ENCODE measurements around the gene ATP8A2.

The ATP8A2 gene

DNA sequence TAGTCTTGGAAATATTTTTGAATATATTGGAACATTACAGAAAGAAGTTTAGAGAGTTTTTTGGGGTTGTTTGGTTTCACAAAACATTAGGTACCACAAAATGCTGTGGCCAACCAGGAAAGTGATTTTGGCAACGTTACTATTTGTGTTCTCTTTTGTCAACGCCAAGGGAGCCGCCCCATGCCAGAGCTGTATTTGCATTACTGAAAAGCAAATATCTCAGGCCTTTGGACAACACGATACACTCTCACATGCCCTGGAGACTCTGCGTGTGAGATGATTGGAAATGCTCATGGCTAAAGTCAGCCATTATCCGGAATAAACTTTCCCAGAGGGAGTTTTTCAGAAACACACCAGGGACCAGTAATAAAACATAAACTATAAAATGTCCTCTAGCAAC, 355.5 kb downstream of the ATP8A2 start:
- no peak for DNase-seq

DNA sequence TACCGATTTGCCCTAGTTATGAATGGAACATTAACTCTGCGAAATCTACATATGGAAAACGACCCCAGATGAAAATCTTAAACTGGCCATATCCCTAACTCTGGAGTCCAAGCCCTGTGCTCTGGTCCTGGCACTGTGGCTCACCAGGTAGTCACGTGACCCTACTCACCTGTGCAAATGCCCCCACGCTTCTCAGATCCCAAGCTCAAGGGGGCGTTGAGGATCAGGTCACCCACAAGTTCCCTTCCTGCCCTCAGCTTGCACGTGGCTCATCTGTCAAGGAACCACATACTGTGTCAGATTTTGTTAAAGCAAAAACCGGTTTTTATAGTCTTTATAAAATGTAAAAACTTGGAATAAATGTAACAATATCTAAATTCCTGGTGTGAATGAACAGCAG, 356.0 kb downstream of the ATP8A2 start:
- no peak for DNase-seq

DNA sequence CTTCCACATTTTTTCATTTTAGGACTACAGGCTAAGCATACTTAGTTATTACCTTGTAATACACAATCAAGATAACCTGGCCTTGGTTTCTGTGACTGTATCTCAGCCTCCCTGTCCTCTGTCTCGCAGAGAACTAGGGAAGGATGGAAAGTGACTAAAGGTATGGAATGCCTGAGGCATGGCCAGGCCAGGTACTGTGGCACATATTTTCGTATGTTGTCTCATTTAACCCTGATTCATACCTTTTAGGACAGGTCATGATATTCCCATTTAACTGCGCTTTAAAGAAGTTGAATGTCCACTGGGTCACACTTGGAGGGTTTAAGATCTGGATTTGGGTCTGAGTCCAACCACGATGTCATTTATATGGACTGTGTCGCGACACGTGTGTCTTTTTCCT, 357.4 kb downstream of the ATP8A2 start:
- no peak for DNase-seq

DNA sequence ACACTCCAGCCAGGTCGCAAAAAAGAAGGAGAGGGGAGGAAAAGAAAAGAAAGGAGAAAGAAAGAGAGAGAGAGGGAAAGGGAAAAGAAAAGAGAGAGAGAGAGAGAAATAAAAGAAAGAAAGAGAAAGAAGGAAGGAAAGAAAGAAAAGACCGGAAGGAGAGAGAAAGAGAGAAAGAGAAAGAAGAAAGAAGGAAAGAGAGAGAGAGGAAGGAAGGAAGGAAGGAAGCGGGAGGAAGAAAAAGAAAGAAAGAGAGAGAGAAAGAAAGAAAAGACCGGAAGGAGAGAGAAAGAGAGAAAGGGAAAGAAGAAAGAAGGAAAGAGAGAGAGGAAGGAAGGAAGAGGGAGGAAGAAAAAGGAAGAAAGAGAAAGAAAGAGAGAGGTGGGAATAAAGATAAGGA, 359.3 kb downstream of the ATP8A2 start:
- no peak for DNase-seq

DNA sequence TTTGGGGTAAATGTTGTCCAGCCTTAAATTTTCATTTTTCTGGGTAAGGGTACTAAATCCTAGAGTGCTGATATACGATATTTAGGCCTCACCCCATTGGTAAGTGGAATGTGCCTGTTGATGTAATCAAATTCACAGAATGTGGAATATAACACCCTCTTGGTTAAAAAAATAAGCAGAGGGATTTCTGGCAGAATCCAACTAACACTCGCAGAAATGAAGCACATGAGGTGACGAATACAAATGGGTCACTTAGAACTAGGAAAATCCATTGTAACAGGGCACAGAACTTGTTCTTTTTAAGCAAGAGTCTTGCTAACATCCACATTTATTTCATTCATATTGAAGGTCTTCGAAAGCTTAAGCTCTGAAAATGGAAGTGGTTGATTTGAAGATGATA, 359.8 kb downstream of the ATP8A2 start:
- DNase-seq, result no peak

DNA sequence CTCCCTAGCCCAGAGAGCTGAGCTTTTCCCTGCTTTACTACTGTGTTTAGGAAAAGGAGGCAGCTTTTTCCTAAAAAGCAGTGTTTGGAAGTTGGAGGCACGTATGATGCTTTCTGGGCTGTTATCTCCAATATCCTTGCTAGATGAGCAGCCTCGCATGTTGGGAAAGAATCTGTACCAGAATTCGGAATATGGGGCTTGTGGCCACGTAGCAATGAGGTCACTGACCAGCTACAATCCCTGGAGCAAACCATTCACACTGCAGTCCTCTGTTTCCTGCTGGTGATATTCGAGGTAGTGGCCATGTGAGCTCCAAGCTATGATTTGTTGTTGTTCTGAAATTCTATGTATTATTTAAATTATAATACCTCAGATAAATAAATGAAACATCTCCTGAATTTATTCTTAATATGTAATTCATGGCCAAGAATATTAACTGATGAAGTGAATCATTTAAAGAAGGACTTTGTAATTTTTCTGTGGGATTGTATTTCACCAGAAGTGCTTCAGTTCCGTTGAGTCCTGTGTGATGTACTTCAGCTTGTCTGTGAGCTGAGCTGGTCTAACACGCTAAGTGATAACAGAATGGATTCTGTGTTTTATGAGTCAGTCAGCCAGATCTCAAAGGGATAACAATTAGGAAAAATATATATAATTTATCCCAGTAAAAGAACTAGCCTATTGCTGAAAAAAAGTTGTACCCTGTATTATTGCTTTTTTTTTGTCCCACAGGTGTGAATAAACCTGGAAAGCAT, 360.5 kb downstream of the ATP8A2 start:
- no peak for DNase-seq

DNA sequence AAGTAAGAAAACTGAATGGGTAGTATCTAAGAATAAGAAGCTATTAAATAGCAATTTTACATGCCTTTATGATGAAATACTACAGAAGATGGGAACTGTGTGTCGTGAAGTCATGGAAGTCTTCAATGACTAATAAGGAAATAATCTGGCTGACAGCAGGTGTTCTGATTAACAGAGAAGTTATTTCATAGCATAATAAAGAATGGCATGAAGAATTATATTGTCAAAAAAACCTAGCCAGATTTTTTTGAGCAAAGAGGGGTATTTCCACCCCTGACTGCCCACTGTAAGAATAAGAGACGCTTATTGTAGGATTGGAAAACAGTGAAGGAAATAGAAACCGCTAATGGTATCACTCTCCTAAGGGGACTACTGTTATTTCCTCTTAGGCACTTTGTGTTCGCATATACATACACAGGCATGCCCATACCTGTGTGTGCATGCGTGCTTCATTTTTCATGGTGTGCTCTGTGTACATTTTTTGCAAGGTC, 361.3 kb downstream of the ATP8A2 start:
- DNase-seq, result no peak

DNA sequence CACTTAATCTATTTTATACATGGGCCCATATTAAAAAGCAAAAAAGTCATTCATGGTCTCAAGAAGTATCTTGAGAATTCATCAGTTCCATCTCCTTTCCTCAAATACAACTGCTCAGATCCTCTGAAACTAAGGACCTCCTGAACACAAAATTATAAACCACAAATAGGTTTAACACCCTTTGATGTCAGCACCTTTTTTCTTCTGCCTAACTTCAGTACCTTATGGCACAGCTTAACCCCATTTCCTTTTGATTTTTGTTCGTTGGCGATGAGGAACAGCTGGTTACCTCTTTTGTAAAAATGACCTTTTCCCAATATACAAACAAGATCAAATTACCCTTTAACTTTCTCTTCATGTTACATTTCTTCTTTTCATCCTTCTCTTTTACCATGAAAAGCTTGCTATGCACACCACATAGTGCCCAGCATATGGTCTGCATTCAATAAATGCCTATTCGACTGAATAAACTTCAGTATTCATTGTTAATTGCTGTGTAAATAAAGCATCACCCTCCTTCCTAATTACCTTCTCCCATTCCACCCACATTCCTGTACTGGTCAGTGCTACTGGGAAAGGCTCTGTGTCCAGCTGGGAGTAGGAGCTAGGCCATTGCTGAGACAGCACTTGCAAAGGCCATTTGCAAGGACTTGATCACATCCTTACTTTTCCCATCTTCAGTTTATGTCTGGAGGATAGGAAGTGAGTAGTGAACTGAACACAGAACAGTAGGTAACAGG, 362.1 kb downstream of the ATP8A2 start:
- DNase-seq, result no peak

DNA sequence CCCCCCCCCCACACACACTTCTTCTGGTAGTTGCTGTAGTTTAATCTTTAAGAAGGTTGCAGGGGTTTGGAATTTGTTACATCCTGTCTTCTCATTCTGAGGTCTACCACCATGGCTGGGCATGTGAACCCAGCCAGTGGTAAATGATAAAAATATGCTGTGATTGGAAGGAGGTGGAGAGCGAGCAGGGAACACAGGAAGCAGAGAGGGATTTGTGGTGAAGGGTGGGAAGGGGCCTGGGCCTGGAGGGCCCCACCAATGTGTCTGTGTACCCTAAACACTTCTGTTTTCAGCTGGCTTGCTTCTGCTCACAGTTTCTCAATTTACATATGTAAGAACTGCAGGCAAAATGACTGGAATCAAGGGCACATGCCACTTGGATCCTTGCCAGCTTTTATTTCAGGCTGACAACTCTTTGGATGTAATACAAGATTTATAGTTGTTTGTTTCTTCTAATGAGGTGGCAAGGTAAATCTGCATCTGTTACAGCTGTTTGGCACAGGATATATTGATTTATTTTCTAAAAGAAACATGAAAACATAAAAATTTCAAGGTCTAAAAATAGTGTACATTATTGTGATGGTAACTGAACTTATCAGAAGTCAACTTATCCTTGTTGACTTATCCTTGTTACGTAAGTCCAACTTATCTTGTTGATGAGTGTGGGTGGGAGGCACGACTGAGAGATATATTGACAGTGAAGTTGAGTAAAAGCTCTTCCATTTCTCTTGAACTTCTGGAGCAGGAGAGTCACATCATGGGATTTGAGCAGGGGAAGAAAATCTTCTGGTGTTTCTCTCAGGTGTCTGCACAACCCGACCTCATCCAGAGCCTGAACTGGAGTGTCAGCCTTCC, 366.8 kb downstream of the ATP8A2 start:
- DNase-seq, result peak in 1 of 56 donors; percentile 5

DNA sequence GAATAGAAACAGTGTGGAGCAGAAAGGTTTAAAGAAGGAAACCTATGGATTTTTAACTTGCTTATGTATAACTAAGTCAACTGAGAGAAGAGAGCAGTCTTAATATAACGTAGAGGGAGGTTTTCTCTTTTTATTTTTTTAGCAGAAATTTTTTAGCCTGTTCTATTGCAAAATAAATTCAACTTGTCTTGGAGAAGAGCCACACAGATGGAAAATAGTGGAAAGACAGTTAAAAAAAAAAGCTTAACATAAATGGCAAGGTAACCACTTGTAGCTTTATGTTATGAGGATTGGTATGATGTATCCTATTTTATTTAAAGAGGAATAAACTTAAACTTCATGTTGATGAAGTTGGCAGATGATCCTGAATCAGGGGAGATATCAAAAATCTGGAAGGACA, 367.6 kb downstream of the ATP8A2 start:
- DNase-seq, result no peak

DNA sequence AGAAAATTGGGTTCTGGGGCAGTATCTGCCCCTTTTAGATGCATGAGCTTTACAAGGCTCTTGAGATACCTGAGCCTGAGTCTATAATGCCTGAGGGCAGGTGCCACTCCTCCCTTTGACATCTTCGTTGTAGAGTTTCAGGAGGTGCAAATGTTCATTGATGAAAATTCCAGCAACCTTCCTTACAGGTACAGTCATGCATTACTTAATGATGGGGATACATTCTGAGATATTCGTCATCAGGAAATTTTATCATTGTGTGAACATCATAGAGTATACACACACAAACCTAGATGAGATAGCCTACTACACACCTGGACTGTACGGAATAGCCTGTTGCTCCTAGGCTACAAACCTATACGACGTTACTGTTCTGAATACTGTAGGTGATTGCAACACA, 370.0 kb downstream of the ATP8A2 start:
- DNase-seq, result no peak

DNA sequence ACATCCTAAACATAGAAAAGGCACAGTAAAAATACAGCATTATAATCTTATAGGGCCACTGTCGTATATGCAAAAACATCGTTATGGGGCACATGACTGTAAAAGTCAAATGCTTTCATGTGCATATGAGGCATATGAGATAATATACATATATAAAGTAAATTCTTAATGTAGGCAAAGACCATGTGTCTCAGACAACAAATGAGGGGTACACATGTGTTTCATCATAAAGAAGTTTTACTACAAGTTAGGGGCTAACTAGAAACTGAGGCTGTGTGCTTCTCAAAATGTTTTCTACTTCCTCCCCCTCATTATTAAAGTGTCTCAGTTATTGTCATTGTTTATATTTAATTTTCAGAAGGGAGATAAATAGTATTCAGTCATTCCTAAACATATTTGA, 370.4 kb downstream of the ATP8A2 start:
- no peak for DNase-seq

DNA sequence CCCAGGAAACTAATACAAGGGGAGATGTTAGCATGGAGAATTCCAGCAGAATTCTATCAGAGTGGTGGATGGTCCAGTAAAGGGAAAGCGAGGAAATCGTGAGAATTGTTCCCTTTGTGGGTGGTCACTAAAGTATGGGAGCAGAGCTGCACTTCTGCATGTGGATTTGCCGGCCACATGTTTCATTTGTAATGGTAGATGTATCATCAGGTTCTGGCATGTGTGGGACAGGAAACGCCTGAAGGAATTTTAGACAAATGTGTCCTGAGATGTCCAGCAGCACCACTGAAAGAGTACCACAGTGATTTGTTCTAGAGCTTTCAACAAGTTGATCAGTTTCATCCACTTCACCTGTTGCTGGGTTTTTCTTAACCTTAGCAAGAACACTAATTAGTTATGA, 371.6 kb downstream of the ATP8A2 start:
- no peak for DNase-seq

DNA sequence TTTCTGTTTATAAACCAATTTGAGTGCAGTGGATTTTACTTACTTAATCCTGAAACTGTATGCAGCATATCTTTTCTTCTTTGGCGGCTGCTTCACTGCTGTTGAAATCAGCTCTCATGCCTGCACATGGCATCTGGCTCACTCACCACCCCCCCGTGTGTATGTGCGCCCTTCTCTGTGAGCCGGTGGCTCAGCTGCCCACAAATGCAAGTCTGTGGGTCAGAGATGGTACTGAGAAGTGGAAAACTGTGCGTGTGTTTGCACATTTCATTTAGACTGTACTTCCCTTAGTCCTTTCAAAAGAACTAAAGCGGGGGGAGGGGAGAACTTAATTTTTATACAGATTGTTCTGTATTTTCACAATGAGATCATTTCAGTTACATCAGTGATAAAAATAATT, 372.4 kb downstream of the ATP8A2 start:
- DNase-seq, result peak in 1 of 56 donors; percentile 14

DNA sequence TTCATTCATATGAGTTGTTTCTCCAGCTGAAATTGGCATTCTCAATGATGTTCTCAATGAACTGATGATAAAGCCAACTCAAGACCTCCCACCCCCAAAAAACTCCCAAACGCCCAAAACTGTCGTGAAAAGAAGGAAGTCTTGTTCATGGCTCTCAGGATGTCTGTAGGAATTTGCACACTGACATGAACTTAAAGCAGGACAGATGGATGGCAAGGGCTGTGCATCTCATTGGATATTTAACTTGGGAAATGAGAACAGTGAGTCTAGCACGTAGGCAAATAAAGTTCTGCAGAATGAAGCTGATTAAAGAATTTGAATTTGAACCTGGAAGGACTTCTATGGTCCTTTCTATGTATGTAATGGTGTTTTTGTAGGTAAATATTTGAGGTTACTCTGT, 374.4 kb downstream of the ATP8A2 start:
- no peak for DNase-seq

DNA sequence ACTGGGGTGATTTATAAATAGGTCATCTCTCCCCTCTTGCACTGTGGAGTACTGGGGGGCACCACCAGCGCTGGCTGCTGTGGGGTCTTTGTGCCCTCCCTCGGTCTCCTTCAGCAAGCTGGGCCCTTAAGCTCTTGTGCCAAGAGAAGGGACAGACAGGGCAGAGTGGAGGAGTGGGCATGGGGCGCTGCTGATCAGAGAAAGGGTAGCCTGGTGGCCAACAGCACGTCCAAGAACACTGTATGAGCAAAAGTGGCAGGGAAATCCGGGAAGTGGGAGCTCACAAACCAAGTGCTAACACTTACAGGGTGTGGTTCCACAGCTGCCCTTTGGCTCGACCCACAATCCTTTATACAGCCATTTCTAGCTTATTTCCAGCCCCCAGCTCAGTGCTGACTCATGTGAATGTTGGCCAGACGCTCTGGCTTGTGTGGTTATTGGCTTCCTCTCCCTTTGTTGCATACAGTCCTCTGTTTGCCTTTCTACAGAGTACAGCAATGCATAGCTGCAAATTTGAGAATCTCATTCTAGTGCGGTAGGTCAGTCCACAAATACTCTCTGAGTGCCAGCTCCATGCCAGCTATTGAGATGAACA, 381.3 kb downstream of the ATP8A2 start:
- DNase-seq, result no peak

DNA sequence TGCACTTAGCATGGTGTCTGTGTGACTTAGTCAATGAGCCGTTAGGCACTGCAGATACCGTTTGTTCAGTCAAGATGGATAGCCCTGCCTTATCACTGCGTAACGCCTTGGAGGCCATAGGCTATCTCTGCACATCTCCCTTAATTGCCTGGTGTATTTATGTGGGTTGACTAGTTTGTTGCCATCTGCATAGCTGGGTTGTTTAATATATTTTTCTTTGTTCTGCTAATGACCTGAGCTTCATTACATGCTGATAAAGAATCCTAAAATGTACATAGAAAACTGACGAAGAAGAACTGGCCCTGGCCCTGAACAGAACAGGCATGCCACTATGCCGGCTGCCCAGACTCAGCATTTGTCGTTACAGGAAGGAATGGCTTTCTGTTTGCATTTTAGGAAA, 382.2 kb downstream of the ATP8A2 start:
- no peak for DNase-seq

DNA sequence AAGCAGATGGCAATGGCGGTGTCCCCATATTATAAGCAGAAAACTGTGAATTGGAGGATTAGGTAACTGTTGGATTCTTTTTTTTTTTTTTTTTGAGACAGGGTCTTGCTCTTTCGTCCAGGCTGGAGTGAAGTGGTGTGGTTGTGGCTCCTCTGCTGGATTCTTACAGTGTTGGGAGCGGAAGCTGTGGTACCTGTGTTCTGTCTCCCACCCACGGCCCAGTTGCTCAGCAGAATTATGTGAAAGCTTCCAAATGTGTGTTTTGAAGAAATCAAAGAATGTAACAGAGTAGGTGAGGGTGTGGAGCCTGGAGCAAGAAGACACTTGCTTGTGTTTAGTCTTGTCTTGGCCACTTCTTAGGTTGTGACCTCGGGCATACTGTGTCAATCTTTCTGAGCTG, 384.5 kb downstream of the ATP8A2 start:
- DNase-seq, result no peak

DNA sequence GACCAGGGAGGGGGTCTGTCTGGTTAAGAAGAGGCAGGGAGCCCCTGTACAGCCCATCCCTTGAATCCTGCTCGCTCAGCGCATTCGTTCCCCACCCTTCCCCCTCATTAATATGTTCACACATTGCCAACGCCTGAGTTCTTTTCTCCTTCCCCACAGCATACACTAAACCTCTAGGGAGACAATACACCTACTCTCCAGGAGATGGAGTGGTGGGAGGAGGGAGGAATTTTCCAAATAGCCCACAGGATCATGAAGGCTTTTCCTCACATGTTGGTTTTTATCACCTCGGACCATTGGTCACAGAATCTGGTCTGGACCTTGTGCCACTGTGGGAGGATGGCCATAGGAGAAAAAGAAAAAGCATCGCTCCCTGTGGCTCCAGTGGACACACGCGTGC, 385.1 kb downstream of the ATP8A2 start:
- no peak for DNase-seq

DNA sequence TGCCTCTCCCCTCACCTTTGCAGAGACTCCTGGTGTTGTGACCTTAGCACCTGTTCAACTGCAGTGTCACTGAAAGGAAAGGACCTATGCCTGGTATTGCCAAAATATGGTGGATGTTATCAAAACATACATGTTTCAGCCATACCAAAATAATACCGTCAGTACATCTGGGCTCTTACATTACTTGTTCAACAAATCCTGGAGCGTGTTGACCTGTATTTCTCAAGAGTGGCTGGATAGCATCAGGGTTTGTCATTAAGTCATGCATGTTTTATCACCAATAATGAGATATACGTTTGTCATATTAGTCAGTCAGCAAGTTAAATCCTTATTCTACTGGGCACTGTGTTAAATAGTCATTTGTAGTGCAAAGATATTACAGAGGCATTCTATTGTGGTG, 389.3 kb downstream of the ATP8A2 start:
- DNase-seq, result no peak

DNA sequence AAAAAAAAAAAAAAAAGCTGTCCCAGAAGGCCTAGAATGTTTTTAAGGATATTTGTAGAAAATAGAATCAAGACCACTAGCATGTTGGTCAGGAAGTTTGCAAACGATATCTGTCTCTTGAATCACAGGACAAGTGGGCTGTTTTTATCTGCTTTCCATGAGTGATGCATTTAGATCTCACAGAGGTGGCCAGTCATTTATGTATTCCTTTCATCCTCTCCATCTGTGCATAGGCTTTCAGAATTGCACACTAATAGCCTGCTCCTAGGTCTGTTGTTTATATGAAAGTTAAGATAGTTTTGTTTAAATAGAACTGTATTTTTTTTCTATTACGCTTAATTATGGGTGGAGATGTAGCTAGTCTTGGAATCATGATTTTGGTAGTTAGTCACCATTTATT, 390.5 kb downstream of the ATP8A2 start:
- no peak for DNase-seq

Measured in nucleus accumbens (tissue), 56 donors.